Keratinocyte (primary cell): ENCODE results near the gene BRD3OS.

Experiments
- CTCF ChIP-seq, 3 experiments: IDR thresholded peaks in 1 of 3; conservative IDR thresholded peaks in 1 of 3; optimal IDR thresholded peaks in 1 of 3; 2 replicates in 2 of 3; 3 replicates in 1 of 3; pipeline versions ENCODE3 to v1.5.1; 2011; ENCODE audit warnings: low read length in 3 of 3, mild to moderate bottlenecking in 3 of 3, moderate library complexity in 2 of 3, control low read depth in 1 of 3, inconsistent platforms in 1 of 3; ENCODE audit not compliant: insufficient read depth in 2 of 3; ENCODE audit errors: extremely low read depth in 1 of 3
- EZH2 ChIP-seq: IDR thresholded peaks from one replicate; pipeline ENCODE4 v1.6.1; 2012; ENCODE audit warnings: inconsistent platforms, mild to moderate bottlenecking, low read length, moderate library complexity

- TF ChIP-seq CTCF (optimal IDR thresholded peaks at IDR 0.05 in 1 of 3, IDR thresholded peaks at IDR 0.05 in 1 of 3, conservative IDR thresholded peaks at IDR 0.05 in 1 of 3; ENCODE audit: extremely low read depth in 1 of 3, insufficient read depth in 2 of 3, low read length in 3 of 3) (no peak), EZH2 (no peak)
Observed at GRCh38 chr9:133987946-133988665, 37.2 kb upstream of the BRD3OS start.
